Suprapubic skin (tissue), 4 donors: ENCODE results near the gene TPD52L2. TPM values are rescaled to one million over a fixed set of nuclear protein-coding genes. Genes with fewer than 3 reads are reported as not detected.

Experiments used
- DNase-seq, 2 donors: peaks; one replicate each; pipeline ENCODE4 v3.0.0-alpha.2; 2019; ENCODE audit warnings: low spot score in 2 of 2
- H3K27ac ChIP-seq: fragments of 200-600 bp; sonication (generic); one replicate; pipeline ENCODE4 v1.5.1; 2019
- H3K27me3 ChIP-seq: fragments of 200-600 bp; sonication (generic); one replicate; pipeline ENCODE4 v1.5.1; 2019
- H3K36me3 ChIP-seq: fragments of 200-600 bp; sonication (generic); one replicate; pipeline ENCODE4 v1.5.1; 2019
- H3K4me1 ChIP-seq: fragments of 200-600 bp; sonication (generic); one replicate; pipeline ENCODE4 v1.5.1; 2019
- H3K4me3 ChIP-seq: fragments of 200-600 bp; sonication (generic); one replicate; pipeline ENCODE4 v1.5.1; 2019; ENCODE audit warnings: mild to moderate bottlenecking
- H3K9me3 ChIP-seq: fragments of 200-600 bp; sonication (generic); one replicate; pipeline ENCODE4 v1.5.1; 2019
- CTCF ChIP-seq, 2 donors: fragments of 200-600 bp in 1 of 2; fragments of 450-650 bp in 1 of 2; sonication (generic) in 1 of 2; IDR thresholded peaks; one replicate each; pipeline ENCODE4 v1.5.1; 2016 to 2019; ENCODE audit warnings: antibody characterized with exemption in 2 of 2, mild to moderate bottlenecking in 1 of 2, moderate library complexity in 1 of 2
- EP300 ChIP-seq: sonication (generic); formaldehyde crosslinking; IDR thresholded peaks from one replicate; pipeline ENCODE4 v1.6.1; 2017; ENCODE audit warnings: antibody characterized with exemption
- POLR2A ChIP-seq, 2 donors: fragments of 450-650 bp; IDR thresholded peaks; one replicate each; pipeline ENCODE4 v1.6.1; 2017; ENCODE audit warnings: antibody characterized with exemption in 2 of 2, mild to moderate bottlenecking in 2 of 2, moderate library complexity in 2 of 2
- POLR2AphosphoS5 ChIP-seq, 3 donors: sonication (generic); formaldehyde crosslinking; IDR thresholded peaks; one replicate each; pipeline ENCODE4 v1.6.1; 2017; ENCODE audit warnings: antibody characterized with exemption in 3 of 3
- WGBS: methylation state at CpG from one replicate; pipeline ENCODE4 v1.1.5; 2018; 5-methylcytosine and 5-hydroxymethylcytosine counted together
- total RNA-seq, 4 donors: library from RNA; depleted of rRNA; stranded (reverse); fragments of >200 nt; gene quantifications; one replicate each; pipeline ENCODE4 v1.1.0, GENCODE V29; 2016

The TPD52L2 gene
- 10 to 100 TPM; 66.5 to 87.4 (median 74.1) TPM for total RNA-seq

GRCh38 chr20:63864978-63865640 lies at the start of gene TPD52L2:
TPD52L2 (plus strand) TSS chr20:63865270; CDS start chr20:63865366, 96 bp downstream.
- peak; percentile 99 to 100 for DNase-seq
- WGBS, result under 1% methylated on average over 41 of the region's 68 CpGs
- peaks cover 37% of the 10 kb centered on the region for H3K36me3 ChIP-seq
- H3K4me1 ChIP-seq, result peaks cover 28% of the 10 kb centered on the region
- no peaks in the 10 kb centered on the region for H3K9me3 ChIP-seq
- no peaks in the 10 kb centered on the region for H3K27me3 ChIP-seq
- peak within 1 kb of the TSS; percentile 90 for H3K4me3 ChIP-seq
- TF ChIP-seq POLR2AphosphoS5 (IDR thresholded peaks at IDR 0.05), result peak; percentile 68 to 92 (median 91)
- TF ChIP-seq CTCF (IDR thresholded peaks at IDR 0.05), result no peak
- TF ChIP-seq POLR2A (IDR thresholded peaks at IDR 0.05), result peak in 1 of 2 donors; percentile 76
- TF ChIP-seq EP300, result no peak
- peak within 1 kb of the TSS; percentile 99 for H3K27ac ChIP-seq

- no peaks in the 10 kb centered on the region for H3K9me3 ChIP-seq
- H3K36me3 ChIP-seq, result no peaks in the 10 kb centered on the region
- no peak for TF ChIP-seq POLR2A (IDR thresholded peaks at IDR 0.05)
- no peak for TF ChIP-seq CTCF (IDR thresholded peaks at IDR 0.05)
- TF ChIP-seq EP300, result no peak
- no peak for TF ChIP-seq POLR2AphosphoS5 (IDR thresholded peaks at IDR 0.05)
- no peaks in the 10 kb centered on the region for H3K27me3 ChIP-seq
- 91% methylated on average over 12 of the region's 14 CpGs for WGBS
- H3K4me3 ChIP-seq, result no peak overlapping the region
- H3K27ac ChIP-seq, result no peak overlapping the region
- DNase-seq, result no peak
- peaks cover 3% of the 10 kb centered on the region for H3K4me1 ChIP-seq
Measured at GRCh38 chr20:63815615-63816253, 49.3 kb upstream of the TPD52L2 start.

- Histone ChIP-seq H3K27me3 (no peaks in the 10 kb centered on the region), H3K4me1 (peaks cover 3% of the 10 kb centered on the region), H3K9me3 (no peaks in the 10 kb centered on the region), H3K4me3 (peak overlapping the region; percentile 23), H3K27ac (no peak overlapping the region), H3K36me3 (no peaks in the 10 kb centered on the region)
- TF ChIP-seq POLR2A (IDR thresholded peaks at IDR 0.05) (no peak), EP300 (no peak), POLR2AphosphoS5 (IDR thresholded peaks at IDR 0.05) (no peak), CTCF (IDR thresholded peaks at IDR 0.05) (peak; percentile 9 to 20)
- no peak for DNase-seq
- 52% methylated on average over 19 of the region's 24 CpGs for WGBS
Measured at GRCh38 chr20:63819224-63819921, 45.7 kb upstream of the TPD52L2 start.

- H3K4me1 ChIP-seq, result peaks cover 3% of the 10 kb centered on the region
- no peak overlapping the region for H3K4me3 ChIP-seq
- 91% methylated on average over 8 of the region's 8 CpGs for WGBS
- no peaks in the 10 kb centered on the region for H3K9me3 ChIP-seq
- no peaks in the 10 kb centered on the region for H3K36me3 ChIP-seq
- H3K27me3 ChIP-seq, result no peaks in the 10 kb centered on the region
- TF ChIP-seq CTCF (IDR thresholded peaks at IDR 0.05) (no peak), POLR2A (IDR thresholded peaks at IDR 0.05) (no peak), EP300 (no peak), POLR2AphosphoS5 (IDR thresholded peaks at IDR 0.05) (no peak)
- DNase-seq, result no peak
- H3K27ac ChIP-seq, result no peak overlapping the region
Measured at GRCh38 chr20:63821811-63822210, 43.3 kb upstream of the TPD52L2 start.

GRCh38 chr20:63822276-63822696 lies 42.8 kb upstream of the TPD52L2 start:
- Histone ChIP-seq H3K4me1 (peaks cover 3% of the 10 kb centered on the region), H3K36me3 (no peaks in the 10 kb centered on the region), H3K4me3 (no peak overlapping the region), H3K9me3 (no peaks in the 10 kb centered on the region), H3K27ac (no peak overlapping the region), H3K27me3 (no peaks in the 10 kb centered on the region)
- 79% methylated on average over 15 of the region's 15 CpGs for WGBS
- no peak for TF ChIP-seq CTCF (IDR thresholded peaks at IDR 0.05)
- TF ChIP-seq POLR2A (IDR thresholded peaks at IDR 0.05), result no peak
- no peak for TF ChIP-seq EP300
- no peak for TF ChIP-seq POLR2AphosphoS5 (IDR thresholded peaks at IDR 0.05)
- DNase-seq, result no peak
